ENCODE data around the gene MYZAP.

DNA sequence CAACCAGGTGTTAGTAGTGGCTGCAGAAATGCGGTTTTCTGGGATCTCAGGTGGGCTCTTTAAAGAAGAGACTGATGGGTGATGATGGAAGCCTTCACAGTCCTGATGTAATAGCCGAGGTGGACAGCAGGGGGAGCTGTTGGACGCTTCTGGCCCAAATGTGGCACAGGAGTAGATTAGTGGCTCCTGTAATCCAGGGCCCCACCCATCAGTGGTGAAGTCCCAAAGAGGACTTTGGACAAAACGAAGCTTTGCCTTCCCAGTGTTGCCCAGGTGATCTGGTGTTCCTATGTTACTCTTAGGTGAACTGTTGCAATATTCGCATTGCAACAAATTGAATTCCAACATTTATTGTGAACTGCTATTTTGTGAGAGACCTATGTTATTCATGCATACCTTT is 31.8 kb upstream of the MYZAP start:
- TF ChIP-seq POLR2A (IDR thresholded peaks at IDR 0.05; ENCODE audit: low read depth, low read length): no peak
- no peak for TF ChIP-seq TAF1 (IDR thresholded peaks at IDR 0.05; ENCODE audit: low read depth, low read length)
- TF ChIP-seq PAX5 (IDR thresholded peaks at IDR 0.05; ENCODE audit: insufficient read depth, low read length, severe bottlenecking): no peak
- no peak for TF ChIP-seq POLR2AphosphoS5 (IDR thresholded peaks at IDR 0.05; ENCODE audit: low read depth, low read length)

Data from GM12891 (cell line).